NCI-H1417 (cell line): ENCODE data around the gene ARL17B.
"Not testable (repeated sequence)": the region's sequence is repeated elsewhere in the genome, so short reads cannot be mapped to it uniquely, and the experiment has no call there.

Experiments used
- DNase-seq, 3 experiments: peaks; one replicate each; lab custom pipeline; 2025; lab: John Stamatoyannopoulos, UW

Gene ARL17B

DNA sequence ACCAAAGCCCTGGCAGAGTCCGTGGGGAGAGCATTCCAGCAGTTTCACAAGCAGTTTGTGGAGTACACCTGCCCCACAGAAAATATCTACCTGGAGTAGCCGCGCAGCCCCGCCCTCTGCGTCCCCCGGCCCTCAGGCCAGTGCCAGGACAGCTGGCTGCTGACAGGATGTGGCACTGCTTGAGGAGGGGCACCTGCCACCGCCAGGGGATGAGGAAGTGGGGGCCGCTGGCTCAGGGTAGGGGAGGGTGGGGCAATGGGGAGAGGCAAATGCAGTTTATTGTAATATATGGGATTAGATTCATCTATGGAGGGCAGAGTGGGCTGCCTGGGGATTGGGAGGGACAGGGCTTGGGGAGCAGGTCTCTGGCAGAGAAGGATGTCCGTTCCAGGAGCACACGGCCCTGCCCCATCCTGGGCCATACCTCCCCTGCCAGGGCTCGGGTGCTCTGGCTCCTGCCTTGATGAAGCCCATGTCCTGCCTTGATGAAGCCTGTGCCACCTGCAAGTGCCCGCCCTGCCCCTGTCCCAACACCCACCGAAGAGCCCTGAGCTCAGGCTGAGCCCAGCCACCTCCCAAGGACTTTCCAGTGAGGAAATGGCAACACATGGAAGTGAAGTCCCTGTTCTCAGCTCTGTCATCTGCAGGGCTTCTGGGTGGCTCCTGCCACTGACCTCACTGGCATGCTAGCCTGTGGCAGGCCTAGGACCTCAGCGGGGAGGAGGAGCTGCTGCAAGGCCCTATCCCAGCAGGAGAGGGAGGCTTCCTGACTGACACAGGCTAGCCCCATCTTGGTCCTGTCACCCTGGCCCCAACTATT lies 116.4 kb downstream of the ARL17B start:
- not testable (repeated sequence) for DNase-seq

GRCh38 chr17:46244339-46244913 lies 117.1 kb downstream of the ARL17B start:
- not testable (repeated sequence) for DNase-seq

DNA sequence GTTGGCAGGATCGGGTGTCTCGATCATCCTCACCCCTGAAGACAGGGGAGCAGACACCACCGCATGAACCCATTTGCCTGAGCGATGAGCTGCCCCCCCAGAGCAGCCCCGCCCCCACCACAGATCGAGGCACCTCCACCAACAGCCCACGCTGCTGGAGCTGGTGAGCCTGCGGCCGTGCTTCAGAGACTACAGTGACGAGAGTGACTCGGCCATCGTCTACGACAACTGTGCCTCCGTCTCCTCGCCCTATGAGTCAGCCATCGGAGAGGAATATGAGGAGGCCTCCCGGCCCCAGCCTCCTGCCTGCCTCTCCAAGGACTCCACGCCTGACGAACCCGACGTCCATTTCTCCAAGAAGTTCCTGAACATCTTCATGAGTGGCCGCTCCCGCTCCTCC lies 117.6 kb downstream of the ARL17B start:
- DNase-seq: not testable (repeated sequence)

DNA sequence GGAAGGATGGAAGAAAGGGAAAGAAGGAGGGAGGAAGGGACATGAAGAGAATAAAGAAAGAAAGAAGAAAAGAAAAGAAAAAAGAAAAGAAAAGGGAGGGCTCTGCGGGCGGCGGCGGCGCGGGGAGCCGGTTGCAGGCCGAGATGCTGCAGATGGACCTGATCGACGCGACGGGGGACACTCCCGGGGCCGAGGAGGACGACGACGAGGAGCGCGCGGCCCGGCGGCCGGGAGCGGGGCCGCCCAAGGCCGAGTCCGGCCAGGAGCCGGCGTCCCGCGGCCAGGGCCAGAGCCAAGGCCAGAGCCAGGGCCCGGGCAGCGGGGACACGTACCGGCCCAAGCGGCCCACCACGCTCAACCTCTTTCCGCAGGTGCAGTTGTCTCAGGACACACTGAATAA lies 118.1 kb downstream of the ARL17B start:
- DNase-seq: not testable (repeated sequence)

DNA sequence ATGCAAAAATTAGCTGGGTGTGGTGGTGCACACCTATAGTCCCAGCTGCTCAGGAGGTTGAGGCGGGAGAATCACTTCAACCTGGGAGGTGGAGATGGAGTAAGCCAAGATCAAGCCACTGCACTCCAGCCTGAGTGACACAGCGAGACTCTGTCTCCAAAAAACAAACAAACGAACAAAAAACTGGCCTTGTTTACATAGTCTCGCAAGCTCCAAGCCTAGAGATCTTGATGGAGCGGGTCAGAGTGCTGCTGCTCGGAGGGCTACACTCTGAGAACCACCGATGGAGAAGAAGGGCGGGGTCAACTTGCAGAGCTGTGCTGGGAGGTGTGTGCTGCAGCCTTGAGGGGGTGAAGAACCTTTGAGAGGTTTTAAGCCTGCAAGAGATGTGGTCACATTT lies 130.2 kb downstream of the ARL17B start:
- DNase-seq: not testable (repeated sequence)

GRCh38 chr17:46225274-46225794 lies 136.2 kb downstream of the ARL17B start:
- peak; percentile 89 to 94 (median 92) for DNase-seq

DNA sequence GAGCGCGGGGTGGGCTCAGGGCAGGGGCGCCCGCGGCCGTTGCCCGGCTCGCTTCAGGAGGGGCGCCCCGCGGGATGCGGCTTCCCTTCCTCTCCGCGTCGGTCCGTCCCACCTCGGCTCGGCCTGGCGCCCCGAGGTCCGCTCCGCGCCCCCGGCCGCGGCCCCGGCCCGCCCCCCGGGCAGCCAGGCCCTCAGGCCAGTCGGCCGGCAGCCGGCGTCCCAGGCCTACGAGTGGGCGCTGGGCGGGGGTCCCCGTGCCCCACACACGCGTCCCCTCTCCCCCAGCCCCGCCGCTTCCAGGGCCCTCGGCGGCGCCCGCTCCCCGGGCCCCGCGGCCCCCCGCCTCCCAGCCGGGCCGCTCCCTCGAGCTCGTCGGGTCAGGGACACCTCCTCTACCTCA lies 136.7 kb downstream of the ARL17B start:
- peak in 1 of 3 experiments; percentile 48 for DNase-seq
